Panc1 (cell line): Measurements from ENCODE around the gene PROZ.

Experiments used
- POLR2AphosphoS5 ChIP-seq: IDR thresholded peaks from 2 replicates; pipeline ENCODE4 v1.6.1; 2012; ENCODE audit warnings: mild to moderate bottlenecking, low read depth, low read length, moderate library complexity
- SIN3A ChIP-seq: IDR thresholded peaks from 2 replicates; pipeline ENCODE4 v1.6.1; 2012; ENCODE audit warnings: low read depth, mild to moderate bottlenecking, low read length, moderate library complexity, borderline replicate concordance; ENCODE audit not compliant: insufficient read depth
- TCF7L2 ChIP-seq: IDR thresholded peaks from 2 replicates; pipeline ENCODE4 v1.6.1; 2011; ENCODE audit warnings: mild to moderate bottlenecking, low read depth, low read length, inconsistent platforms
- TF ChIP-seq, protein P1 (sequence below): fragments of 450-650 bp; IDR thresholded peaks from 2 replicates; pipeline ENCODE4 v1.5.1; 2017; ENCODE audit warnings: mild to moderate bottlenecking
- TF ChIP-seq, protein P2 (sequence below), 2 experiments: IDR thresholded peaks; 2 replicates each; pipeline ENCODE4 v1.6.1; 2011 to 2012; ENCODE audit warnings: low read depth in 2 of 2, control low read depth in 1 of 2, low read length in 1 of 2, mild to moderate bottlenecking in 1 of 2, moderate library complexity in 1 of 2; ENCODE audit not compliant: insufficient read depth in 1 of 2

DNA sequence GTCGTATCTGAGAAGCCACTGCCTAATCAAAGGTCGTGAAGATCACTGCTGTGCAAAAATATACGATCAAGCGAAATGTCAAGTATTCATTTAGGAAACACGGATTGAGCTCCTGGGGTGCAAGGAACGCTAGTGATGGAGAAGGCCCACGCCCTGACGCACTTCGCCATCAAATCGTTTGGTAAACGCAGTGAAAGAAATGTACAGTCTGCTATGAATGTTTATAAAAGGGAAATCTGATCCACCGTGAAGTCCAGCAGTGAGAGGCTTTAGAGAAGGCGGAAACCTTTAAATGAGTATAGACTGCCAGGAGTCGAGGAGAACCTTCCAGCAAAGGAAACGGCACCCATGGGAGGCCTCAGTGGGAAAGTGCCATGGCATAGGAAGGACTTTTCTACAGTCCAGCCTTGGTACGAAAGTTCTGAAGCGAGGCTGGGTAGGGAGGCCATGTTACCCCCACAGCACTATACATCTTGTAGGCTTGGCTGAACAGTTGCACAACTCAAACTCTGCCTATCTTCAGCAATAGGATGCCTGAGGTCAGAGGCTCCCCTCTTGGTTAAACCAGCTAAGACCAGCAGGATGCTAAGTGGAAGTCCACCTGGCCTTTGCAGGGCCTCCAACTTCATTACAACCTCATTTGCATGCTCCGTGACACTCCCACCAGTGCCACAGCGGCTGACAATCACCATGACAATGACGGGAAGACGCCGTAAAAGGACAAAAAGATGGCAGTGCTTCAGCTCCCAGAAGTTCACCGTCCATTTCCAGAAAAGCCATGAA is 29.6 kb downstream of the PROZ start:
- TF ChIP-seq, protein P1, sequence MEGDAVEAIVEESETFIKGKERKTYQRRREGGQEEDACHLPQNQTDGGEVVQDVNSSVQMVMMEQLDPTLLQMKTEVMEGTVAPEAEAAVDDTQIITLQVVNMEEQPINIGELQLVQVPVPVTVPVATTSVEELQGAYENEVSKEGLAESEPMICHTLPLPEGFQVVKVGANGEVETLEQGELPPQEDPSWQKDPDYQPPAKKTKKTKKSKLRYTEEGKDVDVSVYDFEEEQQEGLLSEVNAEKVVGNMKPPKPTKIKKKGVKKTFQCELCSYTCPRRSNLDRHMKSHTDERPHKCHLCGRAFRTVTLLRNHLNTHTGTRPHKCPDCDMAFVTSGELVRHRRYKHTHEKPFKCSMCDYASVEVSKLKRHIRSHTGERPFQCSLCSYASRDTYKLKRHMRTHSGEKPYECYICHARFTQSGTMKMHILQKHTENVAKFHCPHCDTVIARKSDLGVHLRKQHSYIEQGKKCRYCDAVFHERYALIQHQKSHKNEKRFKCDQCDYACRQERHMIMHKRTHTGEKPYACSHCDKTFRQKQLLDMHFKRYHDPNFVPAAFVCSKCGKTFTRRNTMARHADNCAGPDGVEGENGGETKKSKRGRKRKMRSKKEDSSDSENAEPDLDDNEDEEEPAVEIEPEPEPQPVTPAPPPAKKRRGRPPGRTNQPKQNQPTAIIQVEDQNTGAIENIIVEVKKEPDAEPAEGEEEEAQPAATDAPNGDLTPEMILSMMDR, result no peak
- TF ChIP-seq POLR2AphosphoS5 (no peak), SIN3A (no peak), TCF7L2 (no peak)
- TF ChIP-seq, protein P2, sequence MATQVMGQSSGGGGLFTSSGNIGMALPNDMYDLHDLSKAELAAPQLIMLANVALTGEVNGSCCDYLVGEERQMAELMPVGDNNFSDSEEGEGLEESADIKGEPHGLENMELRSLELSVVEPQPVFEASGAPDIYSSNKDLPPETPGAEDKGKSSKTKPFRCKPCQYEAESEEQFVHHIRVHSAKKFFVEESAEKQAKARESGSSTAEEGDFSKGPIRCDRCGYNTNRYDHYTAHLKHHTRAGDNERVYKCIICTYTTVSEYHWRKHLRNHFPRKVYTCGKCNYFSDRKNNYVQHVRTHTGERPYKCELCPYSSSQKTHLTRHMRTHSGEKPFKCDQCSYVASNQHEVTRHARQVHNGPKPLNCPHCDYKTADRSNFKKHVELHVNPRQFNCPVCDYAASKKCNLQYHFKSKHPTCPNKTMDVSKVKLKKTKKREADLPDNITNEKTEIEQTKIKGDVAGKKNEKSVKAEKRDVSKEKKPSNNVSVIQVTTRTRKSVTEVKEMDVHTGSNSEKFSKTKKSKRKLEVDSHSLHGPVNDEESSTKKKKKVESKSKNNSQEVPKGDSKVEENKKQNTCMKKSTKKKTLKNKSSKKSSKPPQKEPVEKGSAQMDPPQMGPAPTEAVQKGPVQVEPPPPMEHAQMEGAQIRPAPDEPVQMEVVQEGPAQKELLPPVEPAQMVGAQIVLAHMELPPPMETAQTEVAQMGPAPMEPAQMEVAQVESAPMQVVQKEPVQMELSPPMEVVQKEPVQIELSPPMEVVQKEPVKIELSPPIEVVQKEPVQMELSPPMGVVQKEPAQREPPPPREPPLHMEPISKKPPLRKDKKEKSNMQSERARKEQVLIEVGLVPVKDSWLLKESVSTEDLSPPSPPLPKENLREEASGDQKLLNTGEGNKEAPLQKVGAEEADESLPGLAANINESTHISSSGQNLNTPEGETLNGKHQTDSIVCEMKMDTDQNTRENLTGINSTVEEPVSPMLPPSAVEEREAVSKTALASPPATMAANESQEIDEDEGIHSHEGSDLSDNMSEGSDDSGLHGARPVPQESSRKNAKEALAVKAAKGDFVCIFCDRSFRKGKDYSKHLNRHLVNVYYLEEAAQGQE (IDR thresholded peaks at IDR 0.05; ENCODE audit: insufficient read depth in 1 of 2, low read depth in 2 of 2, low read length in 1 of 2), result no peak
